ENCODE results near the gene ARHGAP26.
"Not testable (repeated sequence)": the region's sequence is repeated elsewhere in the genome, so short reads cannot be mapped to it uniquely, and the experiment has no call there.

Gene ARHGAP26

DNA sequence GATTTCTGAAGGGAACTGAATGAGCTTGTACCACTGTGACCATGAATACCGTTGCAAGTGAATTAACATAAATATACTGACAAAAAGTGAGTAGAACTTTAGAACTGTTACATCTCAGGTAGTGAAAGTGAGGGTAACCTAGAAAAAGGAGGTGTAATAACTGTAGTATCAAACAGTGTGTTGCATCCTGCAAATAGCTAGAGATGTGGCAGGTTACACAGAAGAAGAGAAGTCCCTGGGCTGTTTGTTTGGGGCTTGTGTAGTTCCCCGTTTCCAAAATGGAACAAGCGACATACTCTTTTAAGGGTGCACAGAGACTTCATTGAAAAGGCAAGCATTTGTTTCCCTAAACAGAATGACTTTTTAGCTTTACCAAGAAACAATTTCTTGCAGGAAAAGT lies 418.5 kb downstream of the ARHGAP26 start:
- no peak for DNase-seq (ENCODE audit: low spot score)

DNA sequence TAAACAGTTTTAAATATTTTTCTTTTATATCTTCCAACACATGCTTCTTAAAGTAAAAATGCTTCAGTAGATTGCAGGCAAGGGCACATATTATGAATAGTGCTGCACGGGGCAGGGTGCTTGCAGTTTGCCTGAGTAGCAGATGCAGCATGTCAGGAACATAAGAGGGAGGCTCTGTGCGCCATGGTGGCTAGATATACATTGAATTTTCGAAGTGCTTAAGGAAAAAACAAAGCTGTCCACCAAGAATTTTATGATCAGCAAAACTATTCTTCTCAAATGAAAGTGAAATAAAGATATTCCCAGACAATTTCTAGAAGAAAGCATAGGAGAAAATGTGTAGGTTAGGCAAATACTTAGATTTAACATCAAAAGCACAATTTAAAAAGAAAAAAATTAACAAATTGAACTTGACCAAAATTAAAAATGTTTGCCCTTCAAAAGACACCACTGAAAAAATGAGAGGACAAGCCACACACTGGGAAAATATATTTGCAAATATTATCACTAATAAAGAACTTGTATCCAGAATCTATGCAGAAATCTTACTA lies 420.2 kb downstream of the ARHGAP26 start:
- no peak for DNase-seq (ENCODE audit: low spot score)

DNA sequence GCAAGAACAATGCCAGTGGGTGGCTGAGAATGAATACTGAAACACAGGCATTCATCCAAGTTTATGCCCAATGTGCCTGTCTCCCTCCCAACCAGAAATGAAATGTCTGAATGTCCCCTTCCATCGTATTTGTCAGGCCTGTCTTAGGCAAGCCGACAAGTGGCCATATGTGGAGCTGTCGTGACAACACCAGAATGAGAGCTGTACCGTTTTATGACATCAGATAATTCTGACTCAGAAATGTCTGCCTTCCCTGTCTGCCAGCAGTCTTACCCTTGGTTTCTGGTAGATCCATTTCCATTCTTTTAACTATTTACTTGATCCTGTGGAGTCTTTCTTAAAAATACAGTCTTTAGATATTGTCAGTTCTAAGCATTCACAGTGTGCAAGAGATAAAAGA lies 421.5 kb downstream of the ARHGAP26 start:
- DNase-seq (ENCODE audit: low spot score), result no peak

DNA sequence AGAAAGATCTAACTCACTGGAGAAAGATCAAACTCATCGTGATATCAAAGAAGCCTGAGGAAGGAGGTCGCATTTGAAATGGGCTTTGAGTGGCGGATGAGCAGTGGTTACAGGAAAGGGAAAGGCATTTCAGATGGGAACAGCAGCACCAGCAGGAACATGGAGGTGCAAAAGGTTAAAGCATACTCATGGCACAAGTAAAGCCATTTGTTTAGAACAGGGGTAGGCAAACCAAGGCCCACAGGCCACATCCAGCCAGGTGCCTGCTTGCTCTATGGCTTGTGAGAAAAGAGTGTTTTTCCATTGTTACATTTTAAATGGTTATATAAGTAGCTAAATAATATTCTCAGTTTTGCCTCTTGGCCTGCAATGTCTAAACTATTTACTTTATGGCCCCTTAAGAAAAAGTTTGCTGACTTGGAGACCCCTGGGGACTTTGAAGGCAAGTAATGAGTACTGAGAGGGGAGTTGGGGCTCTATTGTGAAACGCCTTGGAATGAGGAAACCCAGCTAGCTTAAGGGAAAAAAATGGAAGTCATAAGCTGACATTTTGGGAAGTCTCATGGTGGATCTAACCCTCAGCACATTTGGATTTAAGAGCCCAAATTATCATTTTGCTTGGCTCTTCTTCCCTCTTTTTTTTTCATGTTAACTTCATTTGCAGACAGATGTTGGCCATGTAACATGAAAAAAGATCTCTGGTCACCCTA lies 422.2 kb downstream of the ARHGAP26 start:
- DNase-seq (ENCODE audit: low spot score), result no peak

DNA sequence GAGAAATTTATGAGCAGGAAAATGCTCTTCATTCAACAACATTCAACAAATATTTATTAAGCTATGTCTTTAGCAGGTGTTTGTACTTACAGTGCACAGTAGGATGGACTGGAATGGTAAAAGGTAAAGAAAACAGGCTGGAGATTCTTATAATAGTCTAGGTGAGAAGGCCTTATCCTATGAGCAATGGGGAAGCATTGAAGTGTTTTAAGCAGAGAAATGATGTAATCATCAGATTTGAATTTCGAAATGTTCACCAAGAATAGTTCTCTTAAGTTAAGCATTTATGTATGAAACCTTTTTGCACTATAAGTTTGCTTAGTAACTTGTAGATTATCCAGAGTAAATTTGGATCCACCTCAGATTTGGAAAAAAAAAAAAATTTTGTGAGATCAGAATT lies 424.0 kb downstream of the ARHGAP26 start:
- DNase-seq (ENCODE audit: low spot score), result no peak

DNA sequence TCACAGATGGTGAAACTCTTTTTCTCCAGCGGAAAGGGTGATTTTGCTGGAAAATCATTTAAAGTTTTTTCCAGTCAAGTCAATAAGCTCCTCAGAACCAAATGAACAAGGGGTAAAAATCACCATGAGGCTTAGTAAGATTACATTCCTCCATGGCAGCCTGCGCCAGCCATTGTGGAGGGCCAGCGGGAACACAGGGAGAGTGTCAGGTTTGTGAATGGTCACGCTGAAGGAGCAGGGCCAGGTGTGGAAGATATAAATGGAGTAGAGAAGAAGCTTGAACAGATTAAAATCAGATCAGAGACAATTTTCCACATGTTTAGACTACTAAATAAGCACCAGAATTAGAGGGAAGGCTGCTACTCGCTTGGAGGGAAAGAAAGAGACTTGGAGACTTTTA lies 424.5 kb downstream of the ARHGAP26 start:
- DNase-seq (ENCODE audit: low spot score), result no peak

DNA sequence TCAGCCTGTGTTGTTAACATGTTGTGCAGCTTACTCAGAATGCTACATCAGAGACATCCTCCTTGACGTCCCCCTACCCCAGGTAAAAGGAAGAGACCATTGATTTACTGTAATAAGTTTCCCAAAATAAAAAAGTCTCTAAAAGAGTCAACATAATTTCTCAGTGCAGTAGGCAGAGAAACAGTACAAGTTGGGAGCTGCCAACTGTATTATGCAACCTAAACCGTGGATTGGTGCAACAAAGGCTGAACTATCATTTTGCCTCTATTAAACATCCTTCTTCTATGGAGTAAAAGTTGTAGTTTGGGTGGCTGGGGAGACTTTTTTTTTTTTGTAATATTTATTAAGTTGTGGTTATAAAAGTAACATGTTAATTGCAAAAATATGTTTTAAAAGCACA lies 425.3 kb downstream of the ARHGAP26 start:
- DNase-seq (ENCODE audit: low spot score), result no peak

DNA sequence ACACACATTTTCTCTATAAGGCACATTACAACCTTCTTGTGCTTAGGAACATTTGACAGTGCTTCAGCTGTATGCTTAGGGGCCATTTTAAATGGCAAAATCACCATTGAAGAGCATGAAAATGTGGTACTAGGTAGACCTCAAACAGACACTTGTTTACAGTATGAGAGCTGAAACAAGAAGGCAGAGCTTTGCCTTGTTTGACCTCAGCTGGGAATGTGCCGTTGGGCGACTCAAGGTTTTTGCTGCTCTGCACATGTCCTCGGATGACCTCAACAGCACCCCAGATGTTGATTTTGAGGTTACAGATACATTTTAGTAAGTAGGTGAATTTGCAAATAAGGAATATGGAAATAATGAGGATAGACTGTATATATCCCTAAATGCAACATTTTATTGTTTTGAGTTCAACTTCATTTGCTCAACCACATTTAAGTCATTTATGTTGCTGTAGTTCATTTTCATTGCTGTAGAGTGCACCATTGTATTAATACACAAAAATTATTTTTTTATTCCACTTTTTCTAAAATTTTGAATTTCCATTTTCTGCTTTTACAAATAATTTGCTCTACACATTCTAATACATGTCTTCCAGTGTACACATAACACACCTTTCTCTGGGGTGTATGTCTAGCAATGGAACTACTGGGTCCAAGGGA lies 426.6 kb downstream of the ARHGAP26 start:
- no peak for DNase-seq (ENCODE audit: low spot score)

DNA sequence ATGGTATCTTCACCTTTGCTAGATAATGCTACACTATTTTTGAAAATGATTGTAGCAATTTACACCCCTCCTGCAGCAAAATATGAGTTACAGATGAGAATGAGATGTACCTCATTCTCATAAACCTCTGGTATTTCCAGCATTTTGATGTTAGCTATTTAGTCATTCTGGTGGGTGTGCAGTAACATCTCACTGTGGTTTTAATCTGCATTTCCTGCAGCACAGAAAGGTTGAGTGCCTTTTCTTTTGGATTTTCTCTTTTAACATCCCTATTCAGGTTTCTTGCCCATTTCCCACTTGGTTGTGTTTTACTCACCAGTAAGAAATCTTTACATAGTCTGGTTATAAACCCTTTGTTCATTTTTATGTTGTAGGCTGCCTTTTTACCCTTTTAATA lies 427.1 kb downstream of the ARHGAP26 start:
- no peak for DNase-seq (ENCODE audit: low spot score)

DNA sequence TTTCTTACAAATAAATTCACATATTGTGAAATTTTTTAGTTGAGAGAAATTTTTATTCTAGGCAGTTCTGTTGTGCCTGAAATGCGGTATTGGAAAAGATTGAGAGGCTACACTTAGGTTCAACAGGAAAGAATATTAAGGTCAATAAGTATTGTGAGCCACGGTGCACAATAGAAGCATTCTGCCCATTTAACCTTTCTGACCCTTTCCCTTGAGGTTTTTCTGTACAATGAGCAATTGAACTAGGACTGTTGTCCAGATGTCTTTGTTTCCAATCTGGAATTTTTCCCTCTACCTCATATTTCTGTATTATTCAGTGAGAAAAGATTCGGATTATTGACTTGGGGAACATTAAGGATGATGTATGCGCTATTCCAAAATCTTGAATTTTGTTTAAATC lies 428.2 kb downstream of the ARHGAP26 start:
- no peak for DNase-seq (ENCODE audit: low spot score)

DNA sequence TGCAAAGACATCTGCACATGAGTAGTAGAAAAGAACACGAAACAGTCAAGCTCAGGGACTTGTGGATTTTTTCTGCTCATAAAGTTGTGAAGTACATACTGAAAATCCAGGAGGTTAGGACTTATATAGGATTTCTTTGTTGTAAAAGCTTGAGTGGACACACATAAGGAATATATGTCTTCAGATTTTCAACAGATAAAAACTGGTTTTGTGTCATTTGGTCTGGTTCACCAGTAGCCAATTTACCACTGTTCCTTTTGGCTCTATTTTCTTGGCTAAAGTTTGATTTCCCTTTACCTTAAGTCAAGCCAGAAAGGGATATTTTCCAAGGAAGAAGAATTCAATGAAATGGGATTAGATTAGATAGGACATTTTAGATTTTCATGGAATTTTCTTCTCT lies 429.0 kb downstream of the ARHGAP26 start:
- no peak for DNase-seq (ENCODE audit: low spot score)

DNA sequence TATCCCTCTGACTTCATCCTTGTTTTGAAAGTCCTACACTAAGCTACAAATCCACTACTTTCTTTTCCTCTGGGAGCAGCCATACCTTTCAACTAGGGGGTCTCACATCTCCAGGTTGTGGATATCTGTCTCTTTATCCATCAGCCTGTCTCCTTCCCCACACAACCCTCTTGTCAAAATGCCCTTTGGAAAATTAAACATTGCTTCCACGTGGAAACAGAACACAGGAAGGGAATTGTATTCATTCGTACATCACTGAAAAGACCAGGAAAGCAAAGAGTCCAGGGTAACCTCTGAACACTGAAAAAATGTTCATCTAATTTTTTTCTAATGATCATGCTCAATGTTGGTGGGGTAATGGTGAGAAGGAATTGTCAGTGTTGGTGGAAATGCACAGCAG lies 429.7 kb downstream of the ARHGAP26 start:
- DNase-seq (ENCODE audit: low spot score), result no peak

DNA sequence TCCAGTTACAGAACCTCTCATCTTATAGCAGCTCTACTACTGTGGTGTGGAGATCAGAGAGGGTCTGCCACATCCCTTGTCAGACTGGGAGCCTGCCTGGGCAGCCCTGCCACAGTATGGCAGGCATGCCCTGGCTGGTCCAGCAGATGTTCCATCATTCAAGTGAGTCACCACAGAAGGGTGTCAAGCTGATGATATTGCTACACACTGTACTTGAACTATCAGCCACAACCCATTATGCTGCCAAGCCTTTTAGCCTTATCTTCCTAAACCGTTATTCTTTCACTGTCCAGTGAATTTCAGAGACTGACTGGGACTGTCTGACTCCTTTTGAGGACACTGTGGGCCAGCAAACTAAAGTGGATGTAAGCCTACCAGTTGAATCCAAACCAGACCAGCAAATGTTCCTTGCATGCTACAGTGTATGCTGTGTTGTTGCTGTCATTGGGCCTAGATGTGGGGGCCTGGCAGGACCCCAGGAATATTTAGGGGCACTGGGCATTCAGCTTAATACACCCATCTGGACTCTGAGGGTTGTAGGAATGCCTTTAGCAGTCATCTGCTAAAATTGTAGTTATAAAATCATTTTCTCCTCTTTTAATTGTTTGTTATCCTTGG lies 430.7 kb downstream of the ARHGAP26 start:
- no peak for DNase-seq (ENCODE audit: low spot score)

DNA sequence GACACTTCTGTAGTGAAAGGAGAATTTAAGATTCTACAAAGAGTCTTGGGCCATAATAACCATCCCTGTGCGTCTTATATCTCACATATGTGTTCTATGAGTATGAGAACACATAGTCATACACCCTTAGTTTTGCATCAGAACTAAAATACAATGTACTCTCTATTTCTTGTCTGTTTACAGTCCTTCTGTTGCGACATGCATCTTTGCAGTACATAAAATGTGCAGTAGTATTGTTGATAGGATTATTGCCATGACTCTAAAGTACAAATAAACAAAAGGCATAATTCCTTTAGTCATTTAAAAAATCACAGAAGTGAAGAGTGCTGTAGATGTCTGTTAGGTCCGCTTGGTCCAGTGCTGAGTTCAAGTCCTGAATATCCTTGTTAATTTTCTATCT lies 431.4 kb downstream of the ARHGAP26 start:
- no peak for DNase-seq (ENCODE audit: low spot score)

DNA sequence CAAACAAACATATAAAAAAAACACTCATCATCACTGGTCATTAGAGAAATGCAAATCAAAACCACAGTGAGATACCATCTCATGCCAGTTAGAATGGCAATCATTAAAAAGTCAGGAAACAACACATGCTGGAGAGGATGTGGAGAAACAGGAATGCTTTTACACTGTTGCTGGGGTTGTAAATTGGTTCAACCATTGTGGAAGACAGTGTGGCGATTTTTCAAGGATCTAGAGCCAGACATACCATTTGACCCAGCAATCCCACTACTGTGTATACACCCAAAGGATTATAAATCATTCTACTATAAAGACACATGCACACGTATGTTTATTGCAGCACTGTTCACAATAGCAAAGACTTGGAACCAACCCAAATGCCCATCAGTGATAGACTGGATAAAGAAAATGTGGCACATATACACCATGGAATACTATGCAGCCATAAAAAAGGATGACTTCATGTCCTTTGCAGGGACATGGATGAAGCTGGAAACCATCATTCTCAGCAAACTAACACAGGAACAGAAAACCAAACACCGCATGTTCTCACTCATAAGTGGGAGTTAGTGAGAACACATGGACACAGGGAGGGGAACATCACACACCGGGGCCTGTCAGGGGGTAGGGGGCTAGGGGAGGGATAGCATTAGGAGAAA lies 433.3 kb downstream of the ARHGAP26 start:
- not testable (repeated sequence) for DNase-seq (ENCODE audit: low spot score)

DNA sequence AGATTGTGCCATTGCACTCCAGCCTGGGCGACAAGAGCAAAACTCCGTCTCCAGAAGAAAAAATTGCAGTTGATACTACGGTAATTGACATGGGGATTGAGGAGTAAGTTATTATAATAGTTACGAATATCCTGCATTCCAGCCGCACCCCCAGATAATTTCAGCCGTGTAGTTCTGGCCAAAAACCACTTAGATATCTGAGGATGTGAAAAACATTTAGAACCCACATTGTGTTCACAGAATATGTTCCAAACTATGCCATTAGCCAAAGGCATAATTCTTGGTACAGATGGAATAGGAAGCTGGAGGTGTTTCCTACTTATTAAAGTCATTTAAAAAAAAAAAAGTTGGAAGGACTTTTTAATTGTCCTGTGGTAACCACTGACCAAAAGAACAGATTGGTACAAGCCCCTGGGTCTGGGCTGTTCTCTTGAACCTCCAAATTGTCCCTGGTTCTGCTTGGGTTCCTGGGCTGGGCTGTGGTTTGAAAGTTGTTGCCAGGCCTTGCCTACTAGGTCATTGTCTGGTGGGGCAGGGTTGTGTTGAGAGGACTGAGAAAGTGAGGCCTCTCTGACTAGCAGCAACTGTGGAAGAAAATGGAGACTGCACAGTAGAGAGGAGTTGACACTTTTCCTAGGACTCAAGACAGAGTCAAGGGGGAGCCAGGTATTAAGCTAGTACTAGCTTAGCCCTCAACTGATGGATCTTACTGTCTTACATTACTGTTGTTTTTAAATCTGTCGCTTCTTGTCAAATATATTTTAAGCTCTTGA lies 434.5 kb downstream of the ARHGAP26 start:
- DNase-seq (ENCODE audit: low spot score), result no peak

DNA sequence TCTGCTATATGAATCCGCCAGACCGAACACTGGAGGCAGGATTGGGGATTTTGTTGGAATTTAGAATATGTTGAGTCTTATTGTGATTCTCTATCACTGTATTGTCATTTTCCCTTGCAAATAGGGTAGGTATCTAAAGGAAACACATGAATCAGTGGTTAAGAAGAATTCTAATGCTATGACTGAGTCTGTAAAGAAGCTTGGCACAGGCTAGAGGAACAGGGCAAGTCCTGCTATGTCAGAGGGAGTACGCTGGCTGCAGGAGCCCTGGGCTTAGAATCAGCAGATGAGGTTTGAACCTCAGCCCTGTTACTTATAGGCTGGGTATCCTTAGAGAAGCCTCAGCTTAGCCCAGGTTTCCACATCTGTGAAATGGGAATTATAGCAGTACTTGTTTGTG lies 435.2 kb downstream of the ARHGAP26 start:
- DNase-seq (ENCODE audit: low spot score), result no peak

DNA sequence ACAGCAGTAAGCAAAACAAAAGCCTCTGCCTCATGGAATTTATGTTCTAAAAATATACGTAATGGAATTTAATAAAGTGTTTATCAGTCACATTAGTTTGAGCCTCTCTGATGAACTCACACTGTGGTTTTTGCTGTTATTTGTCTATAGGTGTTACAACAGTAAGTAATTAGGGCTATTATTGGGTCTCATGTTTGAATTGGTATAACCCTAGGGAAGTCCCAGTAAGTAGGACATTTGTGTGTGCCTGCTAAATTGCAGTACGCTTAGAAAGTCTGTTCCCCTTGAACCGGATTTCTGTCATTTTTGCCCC lies 435.7 kb downstream of the ARHGAP26 start:
- no peak for DNase-seq (ENCODE audit: low spot score)

DNA sequence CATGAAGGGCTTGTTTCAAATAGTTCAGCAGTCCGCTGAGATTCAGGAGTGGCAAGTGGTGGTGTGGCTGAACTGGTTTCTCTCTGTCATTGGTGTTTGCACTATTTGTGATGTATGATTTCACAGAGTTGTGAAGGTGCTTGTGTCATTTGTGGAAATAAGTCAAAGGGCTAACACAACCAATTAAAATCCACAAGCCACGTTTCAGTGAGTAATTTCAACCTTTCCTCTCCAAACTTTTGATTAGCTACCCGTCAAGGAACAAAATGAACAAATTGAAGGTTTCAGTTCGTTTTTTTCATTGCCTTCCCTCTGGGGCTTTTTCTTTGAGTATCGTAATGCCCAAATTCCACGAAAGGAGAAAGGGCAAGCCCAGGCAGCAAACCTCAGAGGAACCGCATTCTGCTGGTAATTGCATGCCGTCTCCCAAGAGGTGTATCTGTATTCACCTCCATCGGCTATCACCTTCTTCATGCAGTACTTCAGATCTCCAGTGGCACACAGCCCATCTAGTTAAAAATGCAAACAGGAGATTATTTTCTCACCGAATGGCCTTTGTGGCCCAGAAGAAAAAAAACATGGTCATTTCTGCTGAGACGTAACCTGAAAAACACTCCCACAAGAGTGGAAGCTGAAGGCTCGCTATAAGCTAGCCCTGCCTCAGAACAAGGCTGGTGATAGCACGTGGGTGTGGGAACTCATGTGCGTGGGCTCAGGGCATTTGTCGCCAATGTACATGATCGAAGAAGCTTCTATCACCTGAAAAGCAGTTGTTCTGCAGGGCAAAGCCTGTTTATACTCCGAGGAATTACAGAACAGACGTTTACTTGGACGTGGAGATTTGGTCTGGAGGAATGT lies 436.2 kb downstream of the ARHGAP26 start:
- no peak for DNase-seq (ENCODE audit: low spot score)

DNA sequence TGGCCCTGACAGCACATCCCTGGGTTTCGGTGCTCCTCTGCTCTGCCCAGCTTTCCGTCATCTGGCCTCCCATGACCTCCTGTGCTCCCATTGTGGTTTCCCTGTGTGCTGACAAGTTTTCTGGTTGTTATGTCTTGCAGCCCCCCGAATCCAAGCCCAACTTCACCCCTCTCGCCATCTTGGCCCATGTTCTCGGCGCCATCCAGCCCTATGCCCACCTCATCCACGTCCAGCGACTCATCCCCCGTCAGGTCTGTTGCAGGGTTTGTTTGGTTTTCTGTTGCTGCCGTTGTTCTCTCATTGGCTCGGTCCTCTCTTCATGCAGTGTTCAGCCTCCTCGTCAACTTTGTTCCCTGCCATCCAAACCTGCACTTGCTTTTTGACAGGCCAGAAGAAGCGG lies 436.9 kb downstream of the ARHGAP26 start:
- DNase-seq (ENCODE audit: low spot score), result no peak
